Activated CD8-positive, alpha-beta memory T cell treated with anti-CD3 and anti-CD28 coated beads for 36 hours (primary cell): ENCODE results near the gene RXRG. TPM values are rescaled to one million over a fixed set of nuclear protein-coding genes. Genes with fewer than 3 reads are reported as not detected.

ENCODE experiments used
- CTCF ChIA-PET: fragments of 350-600 bp; sonication (Branson Sonifier 250); formaldehyde crosslinking; loops from one replicate; lab custom pipeline; 2021; ENCODE audit warnings: antibody characterized with exemption; lab: Charles Lee
- POLR2A ChIA-PET: fragments of 350-600 bp; sonication (Branson Sonifier 250); formaldehyde crosslinking; loops from one replicate; lab custom pipeline; 2021; ENCODE audit warnings: antibody characterized with exemption; lab: Charles Lee
- total RNA-seq, 2 experiments: library from RNA; stranded (reverse); gene quantifications; one replicate each; pipeline ENCODE4 v1.2.3, GENCODE V29; 2021

The RXRG gene
- total RNA-seq, 2 experiments from 2014 or later, result not detected

DNA sequence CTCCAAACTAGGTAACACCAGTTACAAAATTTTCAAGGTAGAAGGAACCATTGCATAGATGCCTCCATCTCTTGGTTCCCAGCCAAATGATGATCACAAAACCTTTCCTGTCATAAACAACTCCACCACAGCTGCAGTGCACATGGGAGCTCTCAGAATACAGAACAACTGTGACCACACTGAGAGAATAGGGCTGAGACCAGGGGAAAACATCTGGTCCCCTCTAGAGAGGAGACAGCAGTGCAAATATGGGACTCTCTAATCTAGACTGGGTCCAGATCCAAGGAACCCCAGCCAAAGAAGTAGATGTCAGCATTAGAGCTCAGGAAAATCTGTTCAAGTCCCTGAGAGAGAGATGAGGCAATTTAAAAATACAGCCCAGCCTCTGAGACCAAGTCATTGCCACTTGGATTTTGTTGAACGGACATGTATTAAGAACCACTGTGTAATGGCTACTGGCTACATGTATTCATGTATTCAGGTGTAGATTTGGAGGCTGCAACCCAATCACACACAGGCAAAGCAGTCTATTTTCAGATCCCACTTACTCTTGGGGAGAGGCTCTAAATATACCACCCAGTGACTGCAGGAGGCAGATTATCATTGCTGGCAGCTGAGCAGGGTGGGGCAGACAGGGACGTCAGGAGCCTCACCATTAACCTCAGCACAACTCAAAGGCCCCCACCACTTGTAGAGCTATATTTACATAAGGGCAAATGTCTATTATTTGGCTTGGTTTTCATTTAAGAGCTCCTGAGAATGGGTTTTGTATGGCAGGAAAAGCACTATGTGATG is 7.6 kb upstream of the RXRG start:
- ChIA-PET POLR2A (no interaction called here), CTCF (no interaction called here)

DNA sequence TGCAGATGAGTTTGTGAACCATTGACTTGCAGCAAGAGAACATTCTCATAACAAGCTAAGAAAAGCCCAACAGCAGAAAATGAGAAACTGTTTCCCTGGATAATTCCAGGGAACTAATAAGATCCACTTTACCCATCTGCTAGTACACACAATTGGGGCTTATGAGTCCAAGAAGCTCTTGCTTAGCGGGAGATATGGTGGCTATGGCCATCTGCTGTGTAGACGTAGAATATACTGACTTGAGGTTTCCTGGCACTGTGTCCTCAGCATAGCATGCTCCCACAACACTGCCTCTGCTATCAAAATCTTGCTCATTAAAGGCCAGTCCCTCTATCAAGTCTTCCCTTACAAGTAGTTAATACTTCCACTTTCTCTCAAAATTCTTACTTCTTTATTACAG is 6.8 kb upstream of the RXRG start:
- ChIA-PET POLR2A (no interaction called here), CTCF (interaction anchor here (0.5 to 1.5 kb wide), 2 partner anchors 141 to 145 kb away, joined by 3 to 4 read pairs; no protein-coding TSS in a partner anchor)

DNA sequence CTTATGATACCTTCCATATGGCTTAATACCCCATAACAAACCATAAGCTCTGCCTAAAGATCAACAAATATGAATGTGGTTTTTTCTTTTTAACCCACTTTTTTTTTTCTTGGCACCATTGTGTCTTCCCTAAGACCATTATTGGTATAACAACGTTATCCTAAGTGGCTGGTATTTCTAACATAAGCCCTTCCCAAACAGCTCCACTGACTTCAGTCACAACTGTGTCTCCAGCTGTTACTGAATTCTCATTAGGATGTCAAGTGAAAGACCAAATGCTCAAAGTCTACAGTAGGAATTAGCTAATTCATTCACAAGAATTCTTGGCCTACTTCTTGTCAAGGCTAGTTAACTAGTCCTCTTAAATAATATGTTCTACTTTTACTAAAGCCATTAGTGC is 4.2 kb upstream of the RXRG start:
- POLR2A ChIA-PET, result no interaction called here

DNA sequence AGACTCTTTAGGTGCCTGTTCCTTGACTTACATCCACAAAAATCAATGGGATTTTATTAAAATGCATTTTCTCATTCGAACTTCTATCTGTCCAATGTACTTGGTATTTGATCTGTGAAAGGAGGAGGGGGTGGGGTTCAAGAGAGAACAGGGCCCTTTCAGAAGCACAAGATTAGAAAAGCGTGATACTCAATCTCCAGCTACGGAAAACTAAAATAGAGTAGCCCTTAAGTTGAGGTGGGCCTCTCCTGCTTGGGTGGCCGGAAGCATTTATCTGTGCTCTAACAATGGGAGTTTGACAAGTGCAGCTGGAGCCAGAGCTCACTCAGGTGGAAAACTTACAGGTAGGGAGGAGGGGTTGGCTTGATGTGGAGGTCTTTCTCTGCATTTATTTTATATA is 462 bp upstream of the RXRG start:
- ChIA-PET POLR2A (no interaction called here), CTCF (interaction anchor here (0.8 kb wide), 1 partner anchor 274 kb away, joined by 3 read pairs; no protein-coding TSS in a partner anchor)

More for the DNA sequence above, 4.2 kb upstream of the RXRG start:
- CTCF ChIA-PET, result no interaction called here

DNA sequence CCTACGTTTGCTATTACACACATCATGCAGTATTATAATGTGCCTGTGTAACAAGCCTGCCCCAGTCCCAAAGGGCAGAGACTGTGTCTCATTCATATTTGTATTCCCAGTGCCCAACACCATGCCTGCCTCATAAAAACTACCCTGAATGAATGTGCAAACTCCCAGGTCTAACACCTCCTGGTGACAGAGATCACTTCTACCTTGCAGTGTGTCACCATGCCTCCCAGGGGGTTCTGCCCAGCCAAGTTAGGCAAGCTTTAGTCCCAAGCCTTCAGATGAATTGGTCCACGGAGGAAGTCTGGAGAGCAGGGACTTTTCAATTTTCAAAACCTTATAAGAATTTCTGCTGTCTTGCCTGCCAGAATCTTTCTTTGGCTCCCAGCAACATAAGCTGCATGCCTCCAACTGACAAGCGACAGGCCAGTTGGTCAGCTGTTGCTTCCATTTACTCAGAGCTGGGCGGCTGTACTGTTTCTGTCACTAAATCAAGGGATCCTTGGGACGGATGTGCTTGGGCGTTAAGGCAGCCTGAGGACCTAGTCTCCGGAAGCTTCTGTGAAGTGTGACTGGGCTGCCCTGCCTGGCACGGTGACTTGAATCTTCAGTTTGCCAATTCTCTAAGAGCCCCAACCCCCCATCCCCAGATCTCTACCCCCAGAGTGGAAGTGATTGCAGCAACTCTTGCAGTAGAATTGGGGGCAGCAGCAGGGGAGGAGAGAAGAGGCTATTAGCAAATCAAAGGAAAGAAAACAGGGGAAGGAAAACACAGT is 1.2 kb downstream of the RXRG start:
- POLR2A ChIA-PET, result no interaction called here
- CTCF ChIA-PET, result no interaction called here

DNA sequence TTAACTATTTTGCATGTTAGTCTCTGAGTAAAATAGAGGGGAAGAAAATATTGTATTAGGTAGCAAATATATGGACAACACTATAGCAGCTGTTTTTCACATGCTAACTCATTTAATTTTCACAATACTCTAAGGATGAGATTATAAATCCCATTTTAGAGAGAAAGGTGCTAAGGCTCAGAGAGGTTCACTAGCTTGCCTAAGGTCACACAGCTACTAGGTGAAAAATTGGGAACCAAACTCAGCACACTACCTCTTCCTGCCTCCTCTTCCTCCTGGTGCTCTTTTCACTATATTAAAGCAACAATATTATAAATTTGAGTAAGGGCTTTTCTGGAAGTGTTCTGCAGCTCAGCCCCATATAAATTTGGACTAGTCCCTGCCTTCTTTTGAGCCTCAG is 2.3 kb downstream of the RXRG start:
- CTCF ChIA-PET, result no interaction called here
- POLR2A ChIA-PET, result no interaction called here

DNA sequence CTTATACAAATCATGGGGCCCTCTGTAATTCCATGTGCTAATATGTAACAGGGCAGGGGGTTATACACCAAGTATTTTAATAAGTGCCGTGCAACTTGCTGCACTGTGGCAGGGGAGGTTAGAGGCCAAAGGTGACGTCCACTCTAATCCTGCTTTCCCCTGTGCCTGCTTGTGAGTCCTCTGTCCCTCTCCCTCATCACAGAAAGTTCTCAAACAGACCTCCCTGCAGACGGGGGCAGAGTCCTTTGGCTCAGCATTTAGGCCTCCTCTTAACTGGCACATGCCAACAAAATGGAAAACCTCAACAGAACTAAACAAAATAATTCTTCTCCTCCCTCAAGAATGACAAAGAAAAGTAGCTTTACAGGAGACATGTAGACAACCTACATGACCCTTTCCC is 2.9 kb downstream of the RXRG start:
- ChIA-PET POLR2A (no interaction called here), CTCF (no interaction called here)

DNA sequence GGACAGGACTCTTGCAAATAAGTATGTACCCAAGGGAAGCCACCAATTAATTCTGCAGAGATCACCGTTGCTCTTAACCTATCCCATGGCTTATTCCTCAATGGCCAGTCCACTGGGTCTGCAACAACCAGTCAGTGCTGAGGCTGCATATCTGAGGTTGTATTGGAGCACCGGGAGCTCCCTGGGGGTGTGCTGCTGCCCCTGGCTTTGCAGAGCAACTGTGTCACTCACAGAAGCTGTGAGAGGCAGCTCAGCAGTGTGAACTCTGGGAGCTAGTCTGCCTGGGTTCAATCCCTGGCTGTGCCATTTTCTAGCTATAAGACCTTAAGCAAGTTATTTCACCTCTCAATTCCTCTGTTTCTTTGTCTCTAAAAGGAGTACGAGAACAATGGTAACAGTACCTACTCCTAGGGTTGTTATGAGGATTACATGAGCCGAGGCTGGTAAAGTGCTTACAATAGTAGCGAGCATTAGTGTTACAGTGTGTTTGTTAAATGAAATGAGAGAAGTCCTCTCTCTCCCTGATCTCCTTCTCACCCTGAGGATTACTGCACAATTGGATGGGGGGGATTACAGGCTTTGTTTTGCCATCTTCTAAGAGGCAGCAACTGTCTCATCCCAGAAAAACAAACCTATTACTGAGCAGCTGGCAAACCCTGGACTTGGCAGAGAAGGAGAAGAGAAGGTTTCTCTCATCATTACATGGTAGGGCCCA is 3.6 kb downstream of the RXRG start:
- ChIA-PET POLR2A (no interaction called here), CTCF (no interaction called here)

DNA sequence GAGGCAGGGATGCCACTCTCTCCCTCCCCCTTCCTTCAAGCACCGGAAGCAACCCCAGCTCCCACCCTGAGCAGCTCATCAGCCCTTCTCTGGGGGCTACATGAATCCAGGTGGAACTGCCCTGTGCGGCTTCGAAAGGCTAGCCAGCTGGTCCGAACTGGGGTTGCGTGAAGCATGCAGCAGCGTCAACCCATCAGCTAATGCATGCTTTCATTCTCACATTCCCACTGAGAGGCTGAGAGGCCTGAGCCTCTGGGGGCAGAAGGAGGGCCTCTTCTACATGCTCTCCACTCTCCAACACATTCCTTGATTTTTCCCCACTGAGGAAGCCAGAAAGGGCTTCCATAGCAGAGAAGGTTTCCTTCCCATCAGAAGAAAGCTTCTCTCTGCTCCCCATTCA is 5.6 kb downstream of the RXRG start:
- ChIA-PET POLR2A (no interaction called here), CTCF (no interaction called here)

DNA sequence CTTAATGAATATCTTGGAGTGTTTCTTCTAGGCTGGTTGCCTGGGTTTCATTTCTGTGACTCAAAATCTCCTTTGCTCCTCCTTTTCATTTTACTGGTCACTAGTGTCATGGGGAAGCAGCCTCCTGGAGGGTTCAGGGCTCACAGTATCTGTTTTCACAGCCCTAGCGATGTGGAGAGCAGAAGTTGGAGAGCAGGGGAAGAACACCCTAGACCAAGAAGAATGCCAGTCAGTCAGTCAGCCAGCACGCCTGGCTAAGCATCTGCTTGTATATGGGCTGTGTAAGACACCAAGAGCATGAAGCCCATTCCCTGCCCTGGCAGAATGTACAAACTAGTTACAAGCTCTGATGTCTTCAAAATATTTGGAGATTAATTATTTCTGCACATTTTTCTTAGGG is 7.9 kb downstream of the RXRG start:
- ChIA-PET POLR2A (no interaction called here), CTCF (no interaction called here)

DNA sequence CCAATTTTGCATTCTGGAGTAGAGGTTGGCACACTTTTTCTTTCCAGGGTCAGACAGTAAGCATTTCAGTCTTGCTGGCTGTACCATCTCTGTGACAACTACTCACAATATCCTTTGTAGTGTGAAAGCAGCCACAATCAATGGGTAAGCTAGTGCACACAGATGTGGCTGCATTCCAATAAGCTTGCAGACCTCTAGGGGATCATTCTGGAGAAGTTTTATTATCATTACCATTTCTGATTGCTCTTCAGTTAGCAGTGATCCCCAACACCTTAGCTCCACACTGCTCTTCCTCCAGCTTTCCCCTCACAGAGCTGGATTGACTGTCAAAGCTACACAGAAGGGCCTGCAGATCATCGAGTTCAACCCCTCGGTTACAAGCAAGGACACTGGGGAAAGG is 9.1 kb downstream of the RXRG start:
- POLR2A ChIA-PET, result no interaction called here
- CTCF ChIA-PET, result no interaction called here

DNA sequence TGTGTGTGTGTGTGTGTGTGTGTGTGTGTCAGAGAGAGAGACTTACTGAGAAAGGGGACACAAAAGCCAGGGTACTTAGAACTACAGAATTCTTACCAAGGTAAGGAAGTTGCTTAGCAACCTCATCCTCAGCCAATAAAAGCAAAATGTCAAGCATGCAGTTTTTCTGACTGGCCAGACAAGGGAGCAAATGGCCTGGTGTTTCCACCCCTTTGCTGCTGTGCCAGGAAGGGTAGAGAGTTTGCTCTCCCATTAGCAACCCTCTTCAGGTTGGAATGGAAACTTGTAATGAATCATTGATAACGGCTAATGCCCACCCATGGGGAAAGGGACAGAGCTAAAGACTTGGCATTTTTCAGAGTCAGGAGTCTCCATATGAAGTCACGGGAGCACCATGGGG is 10.6 kb downstream of the RXRG start:
- ChIA-PET POLR2A (no interaction called here), CTCF (no interaction called here)

DNA sequence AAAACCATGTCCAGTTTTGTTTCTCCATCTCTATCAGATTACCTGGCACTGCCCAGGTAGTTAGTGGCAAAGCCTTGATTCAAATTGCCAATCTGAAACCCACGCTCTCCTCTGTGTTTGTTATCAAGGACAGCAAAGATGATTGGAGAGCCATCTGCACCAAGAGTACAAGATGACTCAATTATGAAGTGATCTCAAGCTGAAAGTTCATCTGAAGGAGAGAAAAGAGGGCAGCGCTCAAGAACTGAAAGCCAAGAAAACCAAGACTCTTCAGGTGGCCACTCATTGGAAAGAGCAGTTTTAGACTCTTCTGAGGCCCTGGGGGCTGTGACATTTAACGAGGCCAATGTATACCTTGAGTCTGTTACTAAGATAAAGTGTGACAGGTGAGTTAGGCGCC is 13.8 kb downstream of the RXRG start:
- POLR2A ChIA-PET, result no interaction called here
- CTCF ChIA-PET, result no interaction called here

DNA sequence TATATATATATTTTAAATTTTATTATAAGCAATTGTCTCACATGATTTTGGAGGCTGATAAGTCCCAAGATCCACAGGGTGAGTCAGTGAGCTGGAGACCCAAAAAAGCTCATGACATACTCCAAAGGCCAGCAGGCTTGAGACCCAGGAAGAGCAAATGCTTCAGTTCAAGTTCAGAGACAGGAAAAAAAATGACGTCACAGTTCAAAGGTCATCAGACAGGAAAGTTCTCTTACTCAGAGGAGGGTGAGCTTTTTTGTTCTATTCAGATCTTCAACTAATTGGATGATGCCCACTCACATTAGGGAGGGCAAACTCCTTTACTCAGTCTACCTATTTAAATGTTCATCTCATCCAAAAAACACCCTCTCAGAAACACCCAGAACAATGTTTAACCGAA is 18.2 kb downstream of the RXRG start:
- CTCF ChIA-PET, result no interaction called here
- POLR2A ChIA-PET, result no interaction called here

DNA sequence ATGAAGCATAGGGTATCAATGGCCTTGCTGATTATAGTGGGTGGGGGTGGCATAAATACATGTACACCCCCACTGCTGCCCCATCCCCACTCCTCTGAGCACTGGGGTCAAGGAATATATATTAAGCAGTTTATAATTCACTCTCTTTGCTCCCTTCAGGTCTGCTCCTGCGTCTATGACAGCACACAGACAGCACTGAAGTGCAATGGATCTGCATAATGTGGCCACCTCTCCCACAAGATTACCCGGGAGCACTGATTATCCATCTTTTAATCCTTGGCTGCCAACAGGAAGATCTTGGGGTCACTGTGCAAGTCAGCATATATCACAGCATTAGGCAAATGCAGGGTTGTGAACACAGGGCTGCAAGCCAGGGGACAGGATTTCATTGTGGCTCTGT is 19.3 kb downstream of the RXRG start:
- ChIA-PET POLR2A (no interaction called here), CTCF (no interaction called here)

DNA sequence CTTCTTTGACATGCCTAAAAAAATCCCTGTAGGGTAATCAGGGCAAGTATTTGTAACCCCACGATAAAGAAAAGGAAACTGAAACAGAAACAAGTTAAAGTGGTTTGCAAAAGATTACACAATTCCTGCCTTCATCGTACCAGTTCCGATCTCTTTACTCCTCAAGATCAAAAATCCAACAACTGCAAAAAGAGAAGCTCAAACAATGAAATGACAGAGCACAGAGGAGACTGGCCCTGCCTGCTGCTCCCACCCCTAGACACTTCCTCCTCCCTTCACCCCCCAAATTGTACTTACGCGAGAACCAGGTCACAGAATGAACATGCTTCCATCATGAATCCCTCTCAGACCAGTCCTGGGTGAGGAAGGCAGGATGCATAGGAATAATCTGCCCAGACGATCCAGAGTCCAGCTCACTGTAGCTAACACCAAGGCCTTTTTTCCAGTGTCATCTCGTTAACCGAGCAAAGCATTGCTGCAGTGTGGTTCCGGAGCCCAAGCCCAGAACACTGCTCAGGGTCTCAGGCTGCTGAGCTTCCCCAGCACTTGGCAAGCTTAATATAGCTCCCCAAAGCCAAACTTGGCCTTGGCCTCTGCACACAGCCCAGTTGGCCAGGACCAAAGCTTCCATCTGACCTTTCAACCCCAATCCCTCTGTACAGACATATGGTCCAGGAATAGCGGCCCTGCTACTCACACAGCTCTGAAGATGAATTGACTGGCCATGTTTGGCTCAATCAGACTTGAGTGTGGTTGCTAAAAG is 20.3 kb downstream of the RXRG start:
- ChIA-PET POLR2A (interaction anchor here (0.5 kb wide), 1 partner anchor 445 kb away, joined by 4 read pairs; no protein-coding TSS in a partner anchor), CTCF (no interaction called here)

DNA sequence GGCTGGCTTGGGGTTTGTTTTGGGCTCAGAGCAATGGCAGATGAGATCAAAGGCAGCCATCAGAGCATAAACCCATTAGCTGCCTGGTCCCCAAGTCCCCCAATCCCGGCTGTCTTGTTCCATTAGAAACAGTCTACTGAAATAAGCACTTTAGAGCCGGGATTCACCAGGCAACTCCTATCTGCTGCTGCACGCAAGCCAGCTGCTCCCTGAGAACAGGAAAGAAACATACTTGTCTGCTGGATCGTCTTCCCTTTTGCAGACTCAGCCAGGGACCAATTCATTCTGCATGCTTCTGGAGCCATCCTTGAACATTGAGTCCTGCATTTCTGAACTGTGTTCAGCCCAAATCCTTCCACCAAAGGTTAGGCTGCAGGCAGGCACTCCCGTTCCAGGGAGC is 21.8 kb downstream of the RXRG start:
- CTCF ChIA-PET, result no interaction called here
- POLR2A ChIA-PET, result no interaction called here

DNA sequence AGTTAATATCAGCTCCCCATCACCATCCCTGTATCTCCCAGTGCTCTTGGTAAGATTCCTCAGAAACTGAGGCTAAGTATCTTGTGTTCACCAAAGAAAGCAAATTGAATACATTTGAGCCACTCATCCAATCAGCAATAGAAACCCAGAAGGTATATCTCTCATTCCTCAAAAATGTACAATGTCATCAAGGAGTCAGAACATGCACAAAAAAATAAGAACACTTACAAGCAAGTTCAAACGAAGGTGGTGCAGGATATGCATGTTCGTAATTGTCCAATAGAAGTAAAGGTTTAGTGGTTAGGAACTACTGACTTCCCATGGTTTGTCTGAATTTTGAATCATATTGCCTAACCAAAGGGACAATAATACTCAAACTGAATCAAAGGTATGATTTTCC is 24.3 kb downstream of the RXRG start:
- ChIA-PET POLR2A (no interaction called here), CTCF (no interaction called here)

DNA sequence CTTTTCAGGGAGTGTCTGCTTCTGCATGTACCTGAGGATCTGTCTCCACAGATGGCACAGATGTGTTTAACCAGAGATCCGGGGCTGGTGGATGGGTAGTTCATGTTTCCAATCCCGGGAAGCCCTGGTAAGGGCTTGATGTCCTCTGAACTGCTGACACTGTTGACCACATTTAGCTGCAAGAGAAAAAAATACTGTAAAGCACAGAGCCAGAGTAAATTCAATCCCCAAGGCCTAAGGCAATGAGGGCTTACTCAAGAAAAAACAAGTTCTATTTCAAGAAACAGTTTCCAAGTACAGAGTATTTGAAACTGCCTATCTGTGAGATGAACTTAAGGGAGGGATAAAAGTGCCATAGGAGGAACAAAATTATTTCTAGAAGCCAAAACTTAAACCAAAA is 25.1 kb downstream of the RXRG start:
- CTCF ChIA-PET, result no interaction called here

DNA sequence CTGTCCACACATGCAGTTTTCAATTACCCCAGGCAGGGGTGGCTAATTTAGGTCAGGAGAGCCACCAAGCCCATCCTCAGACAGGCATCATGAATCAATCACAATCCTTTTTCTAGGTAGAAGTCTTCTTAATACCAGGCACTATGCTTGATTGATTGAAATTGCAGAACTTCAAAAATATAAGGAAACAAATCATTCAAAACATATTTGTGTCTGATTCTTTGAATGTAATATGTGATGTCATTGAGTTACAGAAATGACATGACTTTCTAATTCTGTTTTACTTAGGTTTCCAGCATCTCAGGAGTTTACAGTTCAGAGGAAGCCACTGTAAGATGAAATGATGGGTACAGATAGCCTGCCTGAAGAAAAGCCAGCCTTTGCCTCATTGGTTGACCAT is 26.7 kb downstream of the RXRG start:
- CTCF ChIA-PET, result no interaction called here

More for the DNA sequence above, 25.1 kb downstream of the RXRG start:
- POLR2A ChIA-PET, result no interaction called here

More for the DNA sequence above, 26.7 kb downstream of the RXRG start:
- POLR2A ChIA-PET, result no interaction called here
